Neural progenitor cell (in vitro differentiated cells): ENCODE measurements around the gene TCF7. TPM values are rescaled to one million over a fixed set of nuclear protein-coding genes. Genes with fewer than 3 reads are reported as not detected.
A peak's percentile ranks its signal among the peaks of the same experiment; 100 is the strongest.

ENCODE experiments used
- DNase-seq: peaks from one replicate; pipeline ENCODE4 v3.0.0-alpha.2; 2016; ENCODE audit warnings: low spot score
- H2AFZ ChIP-seq: fragments of 200-600 bp; sonication (generic); replicated peaks from 2 replicates; pipeline ENCODE4 v1.6.1; 2016; ENCODE audit warnings: antibody characterized with exemption
- H3F3A ChIP-seq: fragments of 200-600 bp; sonication (generic); 2 replicates; pipeline ENCODE4 v1.6.1; 2016; ENCODE audit warnings: antibody characterized with exemption, low read depth
- H3K27ac ChIP-seq: fragments of 200-600 bp; sonication (generic); 2 replicates; pipeline ENCODE4 v1.5.1; 2016; ENCODE audit warnings: mild to moderate bottlenecking
- H3K27me3 ChIP-seq: fragments of 200-600 bp; sonication (generic); 2 replicates; pipeline ENCODE4 v1.6.1; 2016; ENCODE audit warnings: mild to moderate bottlenecking, moderate library complexity
- H3K36me3 ChIP-seq: fragments of 200-600 bp; sonication (generic); 2 replicates; pipeline ENCODE4 v1.5.1; 2016
- H3K4me1 ChIP-seq: fragments of 200-600 bp; sonication (generic); 2 replicates; pipeline ENCODE4 v1.6.1; 2016; ENCODE audit warnings: mixed run types
- H3K4me2 ChIP-seq: fragments of 200-600 bp; sonication (generic); 2 replicates; pipeline ENCODE4 v1.6.1; 2016
- H3K4me3 ChIP-seq: fragments of 200-600 bp; sonication (generic); 2 replicates; pipeline ENCODE4 v1.5.1; 2016
- H3K79me2 ChIP-seq: fragments of 200-600 bp; sonication (generic); 2 replicates; pipeline ENCODE4 v1.6.1; 2016; ENCODE audit warnings: low read depth
- H3K9ac ChIP-seq: fragments of 200-600 bp; sonication (generic); 2 replicates; pipeline ENCODE4 v1.6.1; 2016
- H3K9me3 ChIP-seq: fragments of 200-600 bp; sonication (generic); 2 replicates; pipeline ENCODE4 v1.5.1; 2016; ENCODE audit warnings: low read depth
- H4K20me1 ChIP-seq: fragments of 200-600 bp; sonication (generic); 2 replicates; pipeline ENCODE4 v1.6.1; 2016; ENCODE audit warnings: low read depth
- H3K27ac Mint-ChIP-seq: 3 replicates; pipeline ENCODE4 v1.8.0; 2021; ENCODE audit warnings: mixed read lengths
- H3K27me3 Mint-ChIP-seq: 2 replicates; pipeline ENCODE4 v1.8.0; 2022; ENCODE audit warnings: low read depth, mild to moderate bottlenecking, inconsistent platforms, moderate library complexity, mixed read lengths; ENCODE audit not compliant: insufficient read depth
- H3K36me3 Mint-ChIP-seq: 3 replicates; pipeline ENCODE4 v1.8.0; 2021; ENCODE audit warnings: mixed read lengths
- H3K4me1 Mint-ChIP-seq: 3 replicates; pipeline ENCODE4 v1.8.0; 2021; ENCODE audit warnings: mixed read lengths
- H3K4me3 Mint-ChIP-seq: 3 replicates; pipeline ENCODE4 v1.8.0; 2021; ENCODE audit warnings: mild to moderate bottlenecking, moderate library complexity, mixed read lengths
- H3K9me3 Mint-ChIP-seq: 3 replicates; pipeline ENCODE4 v1.8.0; 2020; ENCODE audit warnings: mixed read lengths
- CTCF ChIP-seq: fragments of 200-600 bp; sonication (generic); IDR thresholded peaks from 2 replicates; pipeline ENCODE4 v1.5.1; 2017; ENCODE audit warnings: antibody characterized with exemption, mild to moderate bottlenecking
- EZH2 ChIP-seq: fragments of 200-600 bp; sonication (generic); IDR thresholded peaks from 2 replicates; pipeline ENCODE4 v1.6.1; 2017; ENCODE audit warnings: antibody characterized with exemption, mild to moderate bottlenecking, moderate library complexity
- EZH2phosphoT487 ChIP-seq: fragments of 200-600 bp; sonication (generic); IDR thresholded peaks from 2 replicates; pipeline ENCODE4 v1.6.1; 2017; ENCODE audit warnings: antibody characterized with exemption
- total RNA-seq: library from RNA; depleted of rRNA; stranded (reverse); fragments of >200 nt; gene quantifications from 2 replicates; pipeline ENCODE4 v1.2.3, GENCODE V29; 2015; ENCODE audit warnings: low replicate concordance

Gene TCF7
- total RNA-seq, 1 donor from 2014 or later: 0.73 TPM

- H4K20me1 ChIP-seq: peaks cover 86% of the 10 kb centered on the region
Measured at GRCh38 chr5:134132372-134133187, 18.1 kb downstream of the TCF7 start.

GRCh38 chr5:134133188-134133994 lies 18.9 kb downstream of the TCF7 start:
- Mint-ChIP-seq H3K36me3 (peaks cover 16% of the 10 kb centered on the region), H3K4me3 (peak overlapping the region; percentile 27), H3K27me3 (peaks cover 10% of the 10 kb centered on the region), H3K27ac (no peak overlapping the region), H3K9me3 (no peaks in the 10 kb centered on the region), H3K4me1 (peaks cover 5% of the 10 kb centered on the region)
- Histone ChIP-seq H3K9ac (no peak overlapping the region), H3K4me2 (no peak overlapping the region), H3F3A (no peaks in the 10 kb centered on the region), H2AFZ (no peak overlapping the region), H3K27me3 (no peaks in the 10 kb centered on the region), H3K27ac (no peak overlapping the region), H3K4me3 (no peak overlapping the region), H3K4me1 (no peaks in the 10 kb centered on the region), H4K20me1 (peaks cover 91% of the 10 kb centered on the region), H3K79me2 (no peaks in the 10 kb centered on the region), H3K9me3 (no peaks in the 10 kb centered on the region), H3K36me3 (no peaks in the 10 kb centered on the region)
- TF ChIP-seq EZH2: no peak
- TF ChIP-seq EZH2phosphoT487: no peak
- no peak for TF ChIP-seq CTCF
- no peak for DNase-seq

More at GRCh38 chr5:134132372-134133187, 18.1 kb downstream of the TCF7 start:
- Mint-ChIP-seq H3K4me1 (peaks cover 5% of the 10 kb centered on the region), H3K4me3 (peak overlapping the region; percentile 27), H3K9me3 (no peaks in the 10 kb centered on the region), H3K27me3 (peaks cover 10% of the 10 kb centered on the region), H3K27ac (no peak overlapping the region), H3K36me3 (peaks cover 16% of the 10 kb centered on the region)
- no peak for TF ChIP-seq EZH2phosphoT487
- TF ChIP-seq CTCF: no peak
- no peak for TF ChIP-seq EZH2
- H3K27ac ChIP-seq: no peak overlapping the region
- no peaks in the 10 kb centered on the region for H3F3A ChIP-seq
- H3K4me2 ChIP-seq: no peak overlapping the region
- H3K4me3 ChIP-seq: no peak overlapping the region
- no peaks in the 10 kb centered on the region for H3K4me1 ChIP-seq
- H3K9me3 ChIP-seq: no peaks in the 10 kb centered on the region
- DNase-seq: no peak
- no peaks in the 10 kb centered on the region for H3K79me2 ChIP-seq
- no peak overlapping the region for H3K9ac ChIP-seq
- H2AFZ ChIP-seq: no peak overlapping the region
- no peaks in the 10 kb centered on the region for H3K36me3 ChIP-seq
- H3K27me3 ChIP-seq: no peaks in the 10 kb centered on the region

GRCh38 chr5:134133995-134134541 lies 19.6 kb downstream of the TCF7 start:
- Histone ChIP-seq H3K4me3 (no peak overlapping the region), H3F3A (no peaks in the 10 kb centered on the region), H3K79me2 (no peaks in the 10 kb centered on the region), H3K4me2 (no peak overlapping the region), H3K4me1 (no peaks in the 10 kb centered on the region), H2AFZ (no peak overlapping the region), H3K27ac (no peak overlapping the region), H3K36me3 (no peaks in the 10 kb centered on the region), H3K9ac (no peak overlapping the region), H4K20me1 (peaks cover 90% of the 10 kb centered on the region), H3K9me3 (no peaks in the 10 kb centered on the region), H3K27me3 (no peaks in the 10 kb centered on the region)
- no peak overlapping the region for H3K4me3 Mint-ChIP-seq
- H3K36me3 Mint-ChIP-seq: peaks cover 16% of the 10 kb centered on the region
- H3K27me3 Mint-ChIP-seq: peaks cover 7% of the 10 kb centered on the region
- H3K9me3 Mint-ChIP-seq: no peaks in the 10 kb centered on the region
- no peak for DNase-seq
- H3K4me1 Mint-ChIP-seq: peaks cover 5% of the 10 kb centered on the region
- no peak overlapping the region for H3K27ac Mint-ChIP-seq
- TF ChIP-seq CTCF (no peak), EZH2 (no peak), EZH2phosphoT487 (no peak)
